A549 (cell line): ENCODE results near the gene MORC3.

Experiments
- CTCF ChIP-seq: fragments of >200 bp; sonication (Bioruptor Twin); formaldehyde crosslinking; IDR thresholded peaks from 3 replicates; pipeline ENCODE4 v1.5.1; 2016
- ELK1 ChIP-seq: fragments of 150-350 bp; IDR thresholded peaks from 2 replicates; pipeline ENCODE4 v1.6.1; 2014; ENCODE audit warnings: low read depth, mild to moderate bottlenecking, low read length
- EP300 ChIP-seq, 2 experiments: fragments of >200 bp; sonication (Bioruptor Twin); formaldehyde crosslinking; IDR thresholded peaks; 2 replicates in 1 of 2; 3 replicates in 1 of 2; pipeline ENCODE4 v1.6.1; 2016 to 2017
- HOXB13 ChIP-seq: fragments of 250-450 bp; sonication (Bioruptor Pico); IDR thresholded peaks from 2 replicates; pipeline ENCODE4 v1.5.0; 2020; ENCODE audit warnings: low read depth, mild to moderate bottlenecking, moderate library complexity
- KDM1A ChIP-seq: fragments of 200-600 bp; sonication (generic); IDR thresholded peaks from 2 replicates; pipeline ENCODE4 v1.6.1; 2016; ENCODE audit warnings: low read depth, mild to moderate bottlenecking
- NR3C1 ChIP-seq: fragments of >200 bp; sonication (Bioruptor Twin); formaldehyde crosslinking; IDR thresholded peaks from 3 replicates; pipeline ENCODE4 v1.6.1; 2017
- POLR2A ChIP-seq: IDR thresholded peaks from 2 replicates; pipeline ENCODE4 v1.6.1; 2012; ENCODE audit warnings: mild to moderate bottlenecking, low read length
- RAD21 ChIP-seq, 2 experiments: fragments of >200 bp in 1 of 2; sonication (Bioruptor Twin) in 1 of 2; formaldehyde crosslinking in 1 of 2; IDR thresholded peaks in 1 of 2; conservative IDR thresholded peaks in 1 of 2; 2 replicates in 1 of 2; 3 replicates in 1 of 2; pipeline ENCODE4 v1.6.1; 2012 to 2018; ENCODE audit warnings: inconsistent platforms in 1 of 2

GRCh38 chr21:36375994-36376393, 56.0 kb downstream of the MORC3 start:
- TF ChIP-seq ELK1 (no peak), POLR2A (no peak), NR3C1 (no peak), KDM1A (no peak), HOXB13 (CRISPR knock-in tag) (no peak), RAD21 (conservative IDR thresholded peaks at IDR 0.05 in 1 of 2, IDR thresholded peaks at IDR 0.05 in 1 of 2) (no peak), EP300 (IDR thresholded peaks at IDR 0.05) (no peak), CTCF (no peak)
